Glutamatergic neuron (in vitro differentiated cells): ENCODE data around the gene CELA2A. TPM values are rescaled to one million over a fixed set of nuclear protein-coding genes. Genes with fewer than 3 reads are reported as not detected.

Experiments
- total RNA-seq: library from RNA; stranded (reverse); fragmentation: NEBNext Ultra II Directional; extraction: Animal tissue kit (Norgen Biotek cat#: 25700); gene quantifications from one replicate; pipeline ENCODE4 v1.2.1, GENCODE V29; 2021; ENCODE audit not compliant: unreplicated experiment

The CELA2A gene
- total RNA-seq, 1 donor from 2014 or later, result not detected

Other genes with a start within 250 kb of the CELA2A start
- not detected for gene FHAD1, start 209.5 kb upstream of the CELA2A start, total RNA-seq
- gene EFHD2, start 46.8 kb upstream of the CELA2A start, total RNA-seq, result 2.6 TPM
- gene CTRC, start 18.3 kb upstream of the CELA2A start, total RNA-seq, result not detected
- gene CELA2B, start 19.4 kb downstream of the CELA2A start, total RNA-seq, result not detected
- 12.8 TPM for gene CASP9, start 67.5 kb downstream of the CELA2A start, total RNA-seq
- 32.5 TPM for gene DNAJC16, start 70.1 kb downstream of the CELA2A start, total RNA-seq
- gene AGMAT, start 128.3 kb downstream of the CELA2A start, total RNA-seq, result 0.22 TPM
- 29.6 TPM for gene DDI2, start 160.7 kb downstream of the CELA2A start, total RNA-seq
- gene PLEKHM2, start 227.6 kb downstream of the CELA2A start, total RNA-seq, result 66.9 TPM